Thoracic aorta (tissue), 2 donors: ENCODE results near the gene PPRC1. TPM values are rescaled to one million over a fixed set of nuclear protein-coding genes. Genes with fewer than 3 reads are reported as not detected.

ENCODE experiments used
- ATAC-seq: fragments of 150-250 bp; one replicate; pipeline ENCODE4 v1.8.0; 2017; ENCODE audit warnings: low read depth; ENCODE audit not compliant: insufficient number of reproducible peaks, low FRiP score
- DNase-seq: peaks from one replicate; pipeline ENCODE4 v3.0.0-alpha.2; 2020; ENCODE audit warnings: low spot score
- H3K27ac ChIP-seq, 2 donors: fragments of 200-600 bp; sonication (generic); 1 replicate in 1 of 2; 2 replicates in 1 of 2; pipeline ENCODE4 v1.5.1; 2016; ENCODE audit warnings: mild to moderate bottlenecking in 2 of 2, moderate library complexity in 2 of 2
- H3K27me3 ChIP-seq: fragments of 200-600 bp; sonication (generic); replicated peaks from 2 replicates; pipeline ENCODE4 v1.6.0; 2016; ENCODE audit warnings: mild to moderate bottlenecking; ENCODE audit not compliant: insufficient read depth
- H3K36me3 ChIP-seq: fragments of 200-600 bp; sonication (generic); one replicate; pipeline ENCODE4 v1.5.1; 2016
- H3K4me1 ChIP-seq, 2 donors: fragments of 200-600 bp; sonication (generic); 1 replicate in 1 of 2; 2 replicates in 1 of 2; pipeline versions ENCODE4 v1.5.1 to v1.6.0; 2016; ENCODE audit warnings: low read depth in 2 of 2, mild to moderate bottlenecking in 1 of 2; ENCODE audit not compliant: control insufficient read depth in 1 of 2
- H3K4me3 ChIP-seq: fragments of 200-600 bp; sonication (generic); 2 replicates; pipeline ENCODE4 v1.5.1; 2016; ENCODE audit warnings: mild to moderate bottlenecking
- H3K9me3 ChIP-seq: fragments of 200-600 bp; sonication (generic); 2 replicates; pipeline ENCODE4 v1.5.1; 2016
- total RNA-seq, 2 donors: library from RNA; depleted of rRNA; stranded (reverse); fragments of >200 nt; gene quantifications; one replicate each; pipeline versions ENCODE4 v1.1.0 to v1.2.3, GENCODE V29; 2016
- TF ChIP-seq, protein P1 (sequence below): fragments of 200-600 bp; sonication (generic); IDR thresholded peaks from one replicate; pipeline ENCODE4 v1.5.1; 2019; ENCODE audit warnings: antibody characterized with exemption

PPRC1 gene
- total RNA-seq, 2 donors from 2014 or later = 18.0 to 56.4 TPM

DNA sequence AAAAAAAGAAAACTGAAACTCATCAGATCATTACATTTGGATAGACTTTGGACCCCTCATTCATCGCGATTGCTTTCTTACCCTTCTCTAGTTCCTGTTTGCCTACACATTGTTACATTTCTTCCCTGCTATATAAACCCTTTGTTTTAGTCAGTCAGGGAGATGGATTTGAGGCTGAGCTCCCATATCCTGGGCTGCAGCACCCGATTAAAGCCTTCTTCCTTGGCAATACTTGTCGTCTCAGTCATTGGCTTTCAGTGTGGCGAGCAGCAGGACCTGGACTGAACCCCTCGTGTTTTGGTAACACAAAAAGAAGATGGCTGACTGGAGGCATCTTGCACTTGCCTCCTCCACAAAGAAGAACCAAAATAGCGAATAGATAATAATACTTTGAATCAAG, 59.1 kb downstream of the PPRC1 start:
- Histone ChIP-seq H3K9me3 (no peaks in the 10 kb centered on the region), H3K4me1 (no peaks in the 10 kb centered on the region), H3K27ac (no peak overlapping the region), H3K27me3 (no peaks in the 10 kb centered on the region), H3K36me3 (no peaks in the 10 kb centered on the region), H3K4me3 (no peak overlapping the region)
- TF ChIP-seq, protein P1, sequence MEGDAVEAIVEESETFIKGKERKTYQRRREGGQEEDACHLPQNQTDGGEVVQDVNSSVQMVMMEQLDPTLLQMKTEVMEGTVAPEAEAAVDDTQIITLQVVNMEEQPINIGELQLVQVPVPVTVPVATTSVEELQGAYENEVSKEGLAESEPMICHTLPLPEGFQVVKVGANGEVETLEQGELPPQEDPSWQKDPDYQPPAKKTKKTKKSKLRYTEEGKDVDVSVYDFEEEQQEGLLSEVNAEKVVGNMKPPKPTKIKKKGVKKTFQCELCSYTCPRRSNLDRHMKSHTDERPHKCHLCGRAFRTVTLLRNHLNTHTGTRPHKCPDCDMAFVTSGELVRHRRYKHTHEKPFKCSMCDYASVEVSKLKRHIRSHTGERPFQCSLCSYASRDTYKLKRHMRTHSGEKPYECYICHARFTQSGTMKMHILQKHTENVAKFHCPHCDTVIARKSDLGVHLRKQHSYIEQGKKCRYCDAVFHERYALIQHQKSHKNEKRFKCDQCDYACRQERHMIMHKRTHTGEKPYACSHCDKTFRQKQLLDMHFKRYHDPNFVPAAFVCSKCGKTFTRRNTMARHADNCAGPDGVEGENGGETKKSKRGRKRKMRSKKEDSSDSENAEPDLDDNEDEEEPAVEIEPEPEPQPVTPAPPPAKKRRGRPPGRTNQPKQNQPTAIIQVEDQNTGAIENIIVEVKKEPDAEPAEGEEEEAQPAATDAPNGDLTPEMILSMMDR = no peak
- no peak for DNase-seq
- ATAC-seq = no peak

DNA sequence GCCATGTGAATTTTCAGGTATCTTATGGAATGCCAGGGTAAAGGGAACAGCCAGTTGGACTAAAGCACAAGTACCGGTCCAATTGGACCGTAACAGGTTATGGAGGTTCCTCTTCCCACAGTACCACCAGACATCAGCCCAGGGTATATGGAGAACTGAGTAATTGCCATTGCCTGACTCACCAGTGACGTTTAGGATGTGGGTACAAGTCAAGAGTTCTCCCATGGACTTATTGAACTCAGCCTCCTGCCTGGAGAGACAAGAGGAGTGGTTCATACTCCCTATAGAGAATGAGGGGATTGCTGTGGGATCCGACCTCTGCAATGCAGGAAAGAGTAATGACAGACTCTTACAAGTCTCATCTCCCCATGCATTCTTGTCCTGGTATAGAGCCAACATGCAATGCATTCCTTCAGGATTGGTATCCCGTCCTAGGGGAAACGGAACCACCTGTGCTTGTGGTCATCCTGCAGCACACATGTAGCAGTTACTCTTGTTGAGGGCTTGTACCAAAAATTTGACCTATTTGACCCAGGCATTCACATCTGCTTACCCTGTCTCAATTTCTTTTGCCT, 62.5 kb downstream of the PPRC1 start:
- Histone ChIP-seq H3K36me3 (no peaks in the 10 kb centered on the region), H3K4me1 (no peaks in the 10 kb centered on the region), H3K4me3 (no peak overlapping the region), H3K9me3 (no peaks in the 10 kb centered on the region), H3K27me3 (no peaks in the 10 kb centered on the region), H3K27ac (no peak overlapping the region)
- DNase-seq (no peak), ATAC-seq (no peak)
- TF ChIP-seq, protein P1 = no peak

- H3K27ac ChIP-seq = no peak overlapping the region
- no peaks in the 10 kb centered on the region for H3K27me3 ChIP-seq
- no peaks in the 10 kb centered on the region for H3K4me1 ChIP-seq
- no peaks in the 10 kb centered on the region for H3K9me3 ChIP-seq
- DNase-seq = no peak
- no peak overlapping the region for H3K4me3 ChIP-seq
- H3K36me3 ChIP-seq = no peaks in the 10 kb centered on the region
- TF ChIP-seq, protein P1 = no peak
- ATAC-seq = no peak
Observed at GRCh38 chr10:102196893-102197292, 64.1 kb downstream of the PPRC1 start.

DNA sequence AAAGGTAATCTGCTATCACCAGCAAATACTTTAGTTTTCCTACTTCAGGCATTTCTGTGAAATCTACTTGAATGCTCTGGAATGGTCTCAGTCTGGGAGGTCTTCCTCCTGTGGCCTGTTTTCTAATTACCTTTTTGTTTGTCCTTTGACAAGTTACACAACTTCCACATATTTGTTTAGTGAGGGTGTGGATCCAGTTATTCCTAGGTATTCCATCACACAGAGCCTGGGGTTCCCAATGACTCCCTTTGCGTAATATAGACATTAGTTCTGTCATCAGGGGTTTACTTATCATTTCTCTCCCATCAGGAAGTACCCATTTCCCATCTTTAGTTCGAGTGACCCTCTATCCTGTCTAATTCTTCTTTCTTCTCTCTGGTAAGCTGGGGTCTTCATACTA, 65.2 kb downstream of the PPRC1 start:
- Histone ChIP-seq H3K36me3 (no peaks in the 10 kb centered on the region), H3K4me3 (no peak overlapping the region), H3K27me3 (no peaks in the 10 kb centered on the region), H3K4me1 (no peaks in the 10 kb centered on the region), H3K27ac (no peak overlapping the region), H3K9me3 (no peaks in the 10 kb centered on the region)
- DNase-seq (no peak), ATAC-seq (no peak)
- TF ChIP-seq, protein P1 = no peak

Other genes with a start within 250 kb of the PPRC1 start
- 10 to 100 TPM; 21.1 TPM for gene ARMH3, start 76.9 kb upstream of the PPRC1 start, total RNA-seq
- gene HPS6, start 67.7 kb upstream of the PPRC1 start, total RNA-seq = 10 to 100 TPM; 21.8 to 22.3 TPM
- 10 to 100 TPM; 49.3 to 49.8 TPM for gene LDB1, start 12.7 kb upstream of the PPRC1 start, total RNA-seq
- 100 to 1,000 TPM in 1 of 2 donors, 10 to 100 TPM in 1; 34.1 to 104 TPM for gene NOLC1, start 19.3 kb downstream of the PPRC1 start, total RNA-seq
- gene ELOVL3, start 93.3 kb downstream of the PPRC1 start, total RNA-seq = not detected
- not detected for gene PITX3, start 108.5 kb downstream of the PPRC1 start, total RNA-seq
- gene GBF1, start 112.5 kb downstream of the PPRC1 start, total RNA-seq = 10 to 100 TPM; 38.1 to 44.9 TPM